HG03097 (cell line): Measurements from ENCODE around the gene EPHB6.
A peak's percentile ranks its signal among the peaks of the same experiment; 100 is the strongest.

ENCODE experiments used
- ATAC-seq: cut with Tn5 transposase; IDR thresholded peaks from one replicate; pipeline ENCODE4 v1.9.1; 2021; ENCODE audit not compliant: unreplicated experiment, low FRiP score

EPHB6 gene

DNA sequence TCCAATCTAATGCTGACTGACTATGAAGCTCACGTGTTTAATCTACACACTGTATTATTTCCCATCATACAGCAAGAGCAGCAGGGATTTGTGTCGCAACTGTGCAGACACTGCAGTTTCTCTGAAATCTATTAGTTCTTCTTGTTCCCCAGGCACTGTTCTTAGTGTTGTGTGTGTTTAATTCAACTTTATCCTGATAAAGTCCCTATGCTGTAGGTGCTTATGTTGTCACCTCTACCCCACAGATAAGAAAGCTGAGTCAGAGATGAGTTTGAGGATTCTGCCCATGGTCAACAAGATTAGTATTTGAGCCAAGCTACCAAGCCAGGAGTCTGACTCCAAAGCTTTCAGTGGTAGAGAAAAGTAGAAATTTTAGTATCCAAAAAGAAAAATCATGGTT lies 22.5 kb upstream of the EPHB6 start:
- ATAC-seq: no peak

DNA sequence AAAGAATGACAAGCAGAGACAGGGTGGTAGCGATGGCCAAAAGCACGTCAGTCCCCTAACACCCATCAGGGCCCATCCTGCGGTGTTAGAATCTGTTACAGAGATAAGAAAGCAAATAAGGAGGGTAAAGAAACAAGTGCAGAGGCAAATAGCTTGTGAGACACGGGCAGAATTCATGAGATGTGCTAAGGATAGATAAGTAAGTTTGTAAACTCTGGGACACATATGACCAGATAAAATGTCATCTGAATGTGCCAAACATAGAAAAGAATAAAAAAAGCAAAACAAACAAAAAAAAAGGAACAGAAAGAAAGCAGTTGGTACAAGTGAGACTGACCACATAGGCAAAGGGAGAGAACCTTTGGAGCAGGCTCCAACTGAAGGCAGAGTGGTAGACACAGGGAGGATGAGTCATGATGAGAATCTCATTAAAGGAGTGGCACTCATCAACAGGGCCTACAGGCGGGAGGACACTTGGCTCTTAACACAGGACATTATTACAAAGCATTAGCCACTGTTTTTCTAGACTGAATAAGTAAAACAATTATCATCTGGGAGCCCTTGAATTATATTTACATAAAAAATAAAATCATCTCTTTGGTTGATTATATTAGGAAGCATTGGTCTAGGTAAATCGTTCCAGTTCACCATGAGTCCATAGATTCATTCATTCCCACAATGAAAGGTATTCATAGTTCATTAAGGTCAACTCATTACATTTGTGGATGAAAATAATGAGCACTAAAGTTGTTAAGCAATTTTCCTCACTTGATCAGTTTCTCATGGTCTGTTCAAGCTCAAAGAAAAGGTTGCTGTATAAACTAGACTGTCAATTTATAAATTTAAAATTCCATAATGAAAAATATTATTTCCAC lies 21.5 kb upstream of the EPHB6 start:
- ATAC-seq: peak; percentile 62

DNA sequence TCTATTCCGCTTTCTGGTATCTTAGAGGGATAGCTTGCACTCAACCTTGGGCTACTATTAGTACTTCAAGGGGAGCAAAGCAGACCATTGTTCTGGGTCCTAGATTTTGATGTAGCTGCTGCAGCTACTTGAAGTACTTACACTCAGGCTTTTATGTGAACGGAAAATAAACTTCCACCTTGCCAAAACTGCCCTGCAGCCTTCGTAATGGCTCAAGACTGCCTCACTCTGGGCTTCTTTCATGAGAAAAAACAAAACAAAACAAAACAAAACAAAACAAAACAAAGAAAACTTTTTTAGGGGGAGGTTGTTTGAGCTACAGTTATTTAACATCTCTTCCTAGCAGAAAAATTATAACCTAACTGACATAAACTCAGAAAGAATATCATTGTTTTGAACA lies 19.4 kb upstream of the EPHB6 start:
- ATAC-seq: no peak

DNA sequence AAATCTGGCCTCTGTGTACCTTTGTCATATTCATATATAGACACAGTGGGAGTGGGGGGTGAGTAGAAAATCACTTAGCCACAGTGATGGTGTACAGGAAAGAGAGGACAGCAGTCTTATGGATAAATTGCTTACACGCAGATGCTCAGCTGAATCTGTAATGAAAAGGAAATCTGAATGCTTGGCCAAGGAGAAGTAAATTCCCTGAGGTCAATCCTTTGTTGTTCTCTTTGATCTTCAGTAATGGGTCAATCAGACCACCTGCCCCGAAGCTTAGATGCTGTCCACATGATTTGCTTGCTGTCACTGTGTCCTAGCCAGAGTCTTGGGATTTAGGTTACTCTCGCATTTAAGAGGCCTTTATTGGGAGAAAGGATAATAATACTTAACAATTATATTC lies 18.4 kb upstream of the EPHB6 start:
- ATAC-seq: no peak

DNA sequence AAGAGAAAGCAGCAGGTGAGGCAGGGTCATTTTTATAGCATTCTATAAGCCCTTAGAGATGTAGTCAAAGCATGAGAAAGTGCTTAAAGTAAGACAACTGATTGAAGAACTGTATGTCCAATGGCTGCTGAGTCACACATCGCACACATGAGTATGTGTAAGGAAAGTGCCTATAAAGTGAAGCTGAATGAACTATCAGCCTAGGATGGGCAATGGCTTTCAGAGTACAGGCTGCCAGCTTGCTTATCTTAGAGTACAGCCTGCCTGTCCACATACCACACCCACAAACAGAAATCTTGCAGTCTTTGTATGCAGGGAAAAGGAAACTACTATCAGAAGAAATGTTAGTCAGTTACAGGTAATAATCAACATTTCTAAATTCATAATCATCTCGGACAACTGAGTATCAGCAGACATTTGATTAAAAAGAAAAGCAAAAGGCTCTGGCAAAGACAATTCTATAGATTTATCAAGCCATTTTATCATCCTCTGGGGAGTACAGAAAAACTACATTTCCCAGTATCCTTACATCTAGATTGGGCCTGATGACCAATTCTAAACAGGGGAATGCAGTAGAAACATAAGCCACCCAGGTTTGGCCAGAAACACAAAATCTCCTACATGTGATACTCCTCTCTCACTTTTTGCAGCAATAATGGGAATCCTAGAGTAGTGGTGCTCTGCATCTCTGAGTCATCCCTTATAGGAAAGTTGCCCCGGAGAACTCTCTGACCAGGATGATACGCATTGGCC lies 16.2 kb upstream of the EPHB6 start:
- no peak for ATAC-seq

DNA sequence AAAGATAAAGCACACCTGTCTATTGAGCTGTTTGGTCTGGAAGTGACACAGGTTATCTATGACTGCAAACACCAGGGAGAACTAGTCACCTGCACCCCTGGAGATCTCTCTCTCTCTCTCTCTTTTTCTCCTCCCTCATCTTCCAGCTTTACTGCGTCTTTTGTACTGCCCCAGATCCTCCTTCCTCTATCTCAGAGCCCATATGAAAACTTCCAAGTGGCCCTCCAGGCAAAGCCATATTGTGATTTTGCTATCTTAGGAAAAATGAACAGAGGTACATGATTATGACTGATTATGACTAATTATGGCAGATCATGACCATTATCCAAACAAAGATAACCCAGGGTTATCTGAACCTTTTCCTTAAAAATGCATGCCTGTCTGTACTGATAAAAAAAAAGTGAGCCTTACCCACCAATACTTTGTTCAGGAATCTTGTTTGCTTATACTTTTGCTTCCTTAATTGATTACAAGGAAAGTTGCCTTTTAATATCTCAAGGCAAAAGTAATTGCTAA lies 12.6 kb upstream of the EPHB6 start:
- ATAC-seq: no peak

DNA sequence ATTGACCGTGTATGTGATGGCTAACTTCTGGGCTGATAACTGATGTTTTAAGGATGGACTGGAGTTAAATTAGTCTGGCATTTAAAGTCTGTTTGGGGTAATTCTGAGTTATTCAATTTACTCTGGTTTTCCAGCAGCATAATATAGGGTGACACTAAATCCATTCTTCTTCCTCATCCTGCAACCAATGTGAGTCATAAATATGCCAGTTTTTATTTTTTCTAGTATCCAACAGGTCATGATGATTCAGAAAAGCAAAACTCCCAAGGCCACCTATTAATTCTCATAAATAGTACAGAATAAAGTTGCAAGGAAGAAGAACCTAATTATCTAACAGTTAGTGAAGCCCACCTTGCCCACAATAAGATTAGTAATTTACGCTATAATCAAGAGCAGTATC lies 7.5 kb upstream of the EPHB6 start:
- no peak for ATAC-seq

DNA sequence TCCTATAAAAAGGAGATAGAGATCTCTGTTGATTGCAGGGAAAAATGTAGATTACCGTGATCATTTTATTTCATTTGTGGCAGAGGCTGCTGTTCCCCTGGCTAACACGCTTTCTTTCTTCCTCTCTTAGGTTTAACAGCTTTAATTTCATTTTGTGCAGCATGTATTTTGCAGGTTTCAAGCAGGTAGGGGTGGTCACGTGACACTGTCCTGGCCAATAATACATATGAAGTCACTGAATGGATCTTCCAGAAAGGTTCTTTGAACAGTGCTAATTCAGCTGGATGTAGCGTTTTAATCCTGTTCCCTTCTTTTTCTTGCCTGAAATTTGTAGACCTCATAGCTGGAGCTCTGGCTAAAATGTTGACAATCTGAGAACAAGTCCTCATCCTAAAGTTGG lies 3.6 kb upstream of the EPHB6 start:
- ATAC-seq: no peak

DNA sequence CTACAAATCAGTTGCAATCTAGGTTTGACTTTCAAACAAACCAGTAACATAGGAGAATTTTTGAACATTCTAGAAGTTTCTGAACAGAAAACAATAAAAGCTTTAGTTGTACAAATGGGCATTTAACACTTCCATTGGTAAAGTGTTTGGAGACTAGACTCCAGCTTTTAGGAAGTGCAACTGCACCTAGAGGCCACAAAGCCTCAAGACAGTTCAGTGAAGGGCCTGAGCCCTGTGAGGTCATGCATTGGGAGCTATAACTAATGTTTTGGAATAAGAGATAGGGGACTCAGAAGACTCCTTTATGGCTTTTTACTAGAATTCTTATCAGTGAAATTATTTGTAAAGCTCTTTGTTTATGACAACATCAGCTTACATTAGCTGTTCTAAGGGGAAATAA lies 3.0 kb upstream of the EPHB6 start:
- no peak for ATAC-seq

DNA sequence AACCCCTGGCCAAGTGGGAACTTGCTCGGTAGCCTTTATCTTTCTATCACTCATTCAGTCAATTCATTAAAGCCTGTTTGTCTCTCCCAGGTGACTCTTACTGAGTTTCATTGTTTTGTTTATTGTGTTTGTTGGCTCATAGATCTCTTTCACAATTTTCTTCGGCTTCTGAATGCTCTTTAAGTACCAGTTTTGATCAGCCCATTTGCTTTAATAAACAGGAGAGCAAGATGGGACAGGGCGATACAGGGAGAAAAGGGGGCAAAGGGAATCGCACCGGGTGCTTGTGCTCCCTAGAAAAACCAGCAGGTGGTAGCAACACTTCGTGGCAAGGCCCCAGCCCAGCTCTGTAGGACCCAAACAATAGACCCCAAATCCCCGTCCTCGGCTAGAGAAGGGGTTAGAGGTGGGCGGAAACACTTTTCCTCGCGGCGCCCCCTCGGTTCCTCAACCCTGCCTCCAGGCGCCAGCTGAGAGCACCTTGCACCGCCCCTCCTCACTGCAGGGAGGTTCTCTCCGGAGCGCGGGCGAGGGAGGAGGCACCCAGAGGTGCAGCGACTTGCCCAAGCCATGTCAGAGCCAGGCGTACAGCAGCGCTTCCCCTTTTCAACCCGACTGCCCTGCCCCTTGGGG lies 1.0 kb upstream of the EPHB6 start:
- ATAC-seq: peak; percentile 79

DNA sequence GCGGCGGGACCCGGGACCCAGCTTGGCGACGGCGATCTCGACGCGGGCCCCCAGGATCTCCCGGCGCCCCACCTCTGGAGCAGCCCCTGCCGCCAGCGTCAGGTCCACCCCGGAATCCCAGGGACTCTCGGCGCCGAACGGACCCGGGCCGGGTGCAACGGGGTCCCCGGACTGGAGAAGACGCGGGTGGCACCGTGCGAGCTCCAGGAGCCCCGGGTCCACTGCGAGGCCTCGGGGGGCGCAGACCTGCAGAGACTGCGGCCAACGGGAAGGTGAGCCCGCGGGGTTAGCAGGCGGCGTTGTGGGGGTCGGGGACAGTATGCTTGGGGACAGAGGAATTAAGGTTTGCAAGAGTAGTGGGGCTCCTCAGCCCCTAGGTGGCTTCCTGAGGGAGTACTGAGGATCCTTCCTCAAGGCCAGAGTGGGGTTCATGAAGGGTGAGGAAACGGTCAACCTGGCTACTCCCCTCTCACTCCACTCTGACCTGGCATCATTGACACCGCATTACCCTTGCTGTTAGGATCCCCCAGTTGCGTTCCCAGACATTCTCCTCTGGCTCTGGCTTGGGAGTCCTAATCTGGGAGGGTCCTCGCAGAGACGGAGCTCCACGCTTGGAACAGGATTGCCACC lies 353 bp downstream of the EPHB6 start:
- no peak for ATAC-seq

DNA sequence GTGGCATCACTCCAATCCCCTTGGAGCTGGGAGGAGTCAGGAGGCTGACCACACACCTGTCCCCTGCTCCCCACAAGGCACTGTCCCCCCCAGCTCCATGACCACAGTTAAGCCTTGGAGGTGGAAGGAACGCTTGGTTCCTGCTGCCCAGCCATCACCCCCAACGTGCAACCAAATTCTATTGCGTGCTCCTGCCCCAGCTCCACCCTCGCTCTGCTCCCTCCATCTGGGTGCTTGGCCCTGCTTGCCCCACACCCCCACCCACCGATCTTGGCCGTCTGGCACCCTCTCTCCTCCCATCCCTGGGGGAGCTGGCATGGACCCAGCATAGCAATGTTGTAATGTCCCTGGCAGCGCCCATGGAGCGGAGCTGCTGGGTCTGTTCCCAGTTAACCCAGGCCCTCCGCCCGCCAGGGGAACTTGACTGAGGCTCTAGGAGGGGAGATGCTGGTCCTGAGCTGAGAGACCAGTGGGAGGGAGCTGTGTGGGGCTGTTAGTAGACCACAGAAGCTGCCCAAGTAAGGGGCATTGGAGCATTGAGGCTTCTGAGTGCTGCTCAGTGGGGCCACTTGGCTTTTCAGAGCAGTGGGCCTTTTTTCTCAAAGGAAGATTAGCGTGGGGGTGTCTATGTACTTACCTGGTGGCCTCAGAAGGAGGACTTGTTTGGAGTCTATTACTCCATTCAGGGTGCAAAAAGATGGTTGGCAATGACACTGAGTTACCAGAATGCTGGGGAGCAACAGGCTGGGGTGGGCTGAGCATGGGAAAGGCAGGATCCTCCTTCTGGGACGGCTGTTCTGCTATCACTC lies 1.1 kb downstream of the EPHB6 start:
- no peak for ATAC-seq

DNA sequence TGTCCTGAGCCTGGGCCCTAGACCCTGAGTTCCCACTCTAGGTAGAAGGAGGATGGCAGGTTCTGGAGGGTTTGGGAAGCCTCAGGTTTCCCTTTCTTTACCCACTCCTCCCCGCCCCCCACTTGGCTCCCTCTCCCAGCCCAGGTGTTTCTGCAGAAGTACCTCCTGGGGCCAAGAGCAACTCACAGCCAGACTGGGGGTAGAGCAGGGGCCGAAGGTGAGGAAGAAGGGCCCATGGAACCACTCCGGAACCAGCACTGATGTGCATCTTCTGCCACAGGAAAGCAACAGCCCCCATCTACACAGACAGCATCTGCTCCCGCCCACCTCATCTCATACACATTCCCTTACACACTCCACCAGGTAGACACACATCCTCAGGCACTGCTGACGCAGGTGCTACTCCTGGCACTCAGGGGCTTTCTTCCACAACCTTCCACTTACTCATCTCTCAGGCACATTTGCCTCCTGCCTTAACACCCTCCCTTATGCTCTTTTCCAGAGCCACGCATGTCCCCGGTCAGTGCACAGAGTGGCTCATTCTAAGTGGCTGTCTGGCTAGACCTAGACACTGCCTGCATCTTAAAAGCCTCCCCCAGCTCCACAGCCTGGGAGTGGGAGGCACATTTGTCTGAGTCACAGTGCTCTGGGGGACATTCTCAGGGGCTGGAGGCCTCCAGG lies 1.8 kb downstream of the EPHB6 start:
- ATAC-seq: no peak

DNA sequence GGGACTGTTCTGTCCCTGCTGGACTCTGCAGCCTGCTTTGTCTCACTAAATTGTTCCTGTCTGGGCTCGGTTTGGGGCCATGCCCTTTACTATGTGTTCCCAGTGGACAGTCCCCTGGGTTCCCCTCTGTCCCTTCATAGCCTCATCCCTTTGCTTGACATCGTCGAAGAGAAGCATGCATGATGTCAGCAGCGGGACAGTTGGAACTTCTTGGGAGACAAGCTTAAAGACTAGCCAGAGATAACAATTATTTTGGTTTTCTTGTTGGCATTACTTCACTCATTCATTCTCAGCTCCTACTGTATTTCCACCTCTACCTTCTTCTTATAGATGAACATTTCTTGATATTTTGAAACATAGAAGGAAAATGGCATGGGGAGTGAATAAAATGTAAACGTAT lies 2.7 kb downstream of the EPHB6 start:
- no peak for ATAC-seq

DNA sequence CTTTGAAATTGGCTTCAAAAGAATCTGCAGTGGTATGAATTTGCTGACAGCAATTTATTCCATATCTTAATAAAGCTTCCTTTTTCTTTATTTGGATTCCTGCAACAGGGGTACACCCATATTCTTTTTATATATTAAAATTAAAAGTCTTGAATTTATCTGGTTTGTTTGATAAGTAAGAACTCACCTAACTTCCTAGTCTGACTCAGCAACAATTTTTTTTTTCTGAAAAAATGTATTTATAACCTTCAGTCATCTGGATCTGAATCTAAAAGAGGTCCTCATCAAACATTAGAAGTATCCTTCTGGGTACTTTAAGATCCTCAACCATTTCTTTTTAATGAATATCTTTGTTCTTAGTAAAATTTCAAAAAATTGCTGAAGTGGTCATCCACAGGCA lies 4.5 kb downstream of the EPHB6 start:
- ATAC-seq: no peak

DNA sequence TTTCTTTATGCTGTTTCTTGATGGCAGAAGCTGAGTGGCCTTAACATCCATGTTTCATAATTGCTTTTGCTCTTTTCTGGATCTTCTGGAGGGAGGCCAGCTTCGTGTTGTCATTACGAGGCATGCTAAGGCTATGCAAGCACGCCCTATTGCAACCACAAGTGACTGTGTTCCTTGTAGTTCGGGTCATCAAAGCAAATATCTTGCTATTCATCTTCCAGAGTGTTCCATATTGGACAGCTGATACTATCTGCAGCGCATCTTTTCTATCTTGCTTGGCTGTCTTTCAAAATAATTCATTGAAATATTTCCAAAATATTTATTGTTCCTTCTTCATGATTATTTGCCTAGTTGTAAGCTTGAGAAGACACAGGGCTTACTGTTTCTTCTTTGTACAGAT lies 5.0 kb downstream of the EPHB6 start:
- ATAC-seq: no peak

DNA sequence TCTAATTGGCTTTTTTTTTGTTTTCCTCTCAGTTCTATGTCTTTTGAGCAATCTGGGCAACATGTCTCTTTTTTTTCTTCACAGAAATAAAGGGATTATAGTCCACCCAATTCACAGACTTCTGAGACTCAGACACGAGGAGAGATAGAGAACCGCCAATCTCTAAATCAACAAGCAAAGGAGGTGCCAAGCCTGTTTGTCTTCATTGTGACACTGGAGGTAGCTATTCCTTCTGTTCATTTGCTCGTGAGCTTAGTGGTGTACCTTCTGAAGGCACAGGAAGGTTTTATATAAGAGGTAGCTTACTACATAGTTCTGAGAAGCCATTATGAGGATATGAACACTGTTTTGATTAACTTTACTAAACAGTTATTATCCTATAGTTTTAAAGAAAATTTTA lies 6.1 kb downstream of the EPHB6 start:
- ATAC-seq: no peak

DNA sequence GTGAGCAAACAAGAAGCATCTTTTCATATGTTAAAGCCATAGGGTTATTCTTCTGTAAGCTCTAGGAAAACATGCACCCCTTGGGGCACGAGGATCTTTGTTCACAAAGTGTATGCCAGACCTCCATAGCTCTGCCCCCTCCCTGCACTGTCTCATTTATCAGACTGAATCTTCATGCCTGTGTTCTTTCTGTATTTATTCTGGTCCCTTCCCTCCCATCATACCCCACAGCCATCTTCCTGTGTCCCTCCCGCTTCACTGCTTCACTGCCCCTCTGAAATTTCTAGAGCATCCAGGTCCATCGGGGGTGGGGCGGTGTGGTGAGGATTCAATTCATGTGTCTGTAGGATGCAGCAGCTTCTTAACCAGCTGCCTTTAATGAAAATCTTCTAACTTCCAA lies 7.5 kb downstream of the EPHB6 start:
- ATAC-seq: no peak

DNA sequence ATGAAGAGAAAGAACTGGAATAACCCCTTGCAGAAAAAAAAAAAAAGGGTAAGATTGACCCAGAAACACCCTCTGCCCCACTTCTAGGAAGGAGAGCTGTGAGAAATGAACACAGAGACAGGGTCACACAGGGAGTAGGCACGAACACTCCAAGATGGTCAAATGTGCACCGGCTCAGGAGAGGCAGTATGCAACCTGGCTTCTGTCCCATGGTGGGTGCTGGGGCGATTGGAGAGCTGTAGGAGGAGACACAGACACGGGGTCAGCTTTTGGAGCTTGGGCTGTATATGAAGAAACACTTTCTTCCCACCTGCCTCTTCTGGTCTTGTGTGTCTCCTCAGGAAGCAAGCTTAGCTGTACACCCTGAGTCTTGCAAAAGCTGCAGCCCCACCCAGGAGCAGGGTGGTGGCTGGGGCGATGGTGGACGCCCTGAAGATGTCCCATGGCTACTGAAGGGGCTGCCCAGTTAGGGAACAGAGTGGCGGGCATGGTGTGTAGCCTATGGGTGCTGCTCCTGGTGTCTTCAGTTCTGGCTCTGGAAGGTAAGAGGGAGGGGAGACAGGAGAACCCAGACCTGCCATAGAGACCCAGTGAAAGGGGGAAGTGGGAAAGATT lies 8.0 kb downstream of the EPHB6 start:
- no peak for ATAC-seq
